GM12875 (cell line): ENCODE measurements around the gene HRH3.

ENCODE experiments used
- H3K4me3 ChIP-seq: one replicate; pipeline ENCODE4 v1.5.1; 2011; ENCODE audit warnings: low read depth, low read length, control low read depth
- CTCF ChIP-seq: IDR thresholded peaks from 2 replicates; pipeline ENCODE4 v1.5.1; 2011; ENCODE audit warnings: low read depth, mild to moderate bottlenecking, control low read depth, inconsistent platforms, low read length, moderate library complexity, borderline replicate concordance; ENCODE audit not compliant: insufficient read depth

The HRH3 gene

GRCh38 chr20:62208795-62209755 is 11.0 kb downstream of the HRH3 start:
- no peak overlapping the region for H3K4me3 ChIP-seq
- no peak for TF ChIP-seq CTCF

DNA sequence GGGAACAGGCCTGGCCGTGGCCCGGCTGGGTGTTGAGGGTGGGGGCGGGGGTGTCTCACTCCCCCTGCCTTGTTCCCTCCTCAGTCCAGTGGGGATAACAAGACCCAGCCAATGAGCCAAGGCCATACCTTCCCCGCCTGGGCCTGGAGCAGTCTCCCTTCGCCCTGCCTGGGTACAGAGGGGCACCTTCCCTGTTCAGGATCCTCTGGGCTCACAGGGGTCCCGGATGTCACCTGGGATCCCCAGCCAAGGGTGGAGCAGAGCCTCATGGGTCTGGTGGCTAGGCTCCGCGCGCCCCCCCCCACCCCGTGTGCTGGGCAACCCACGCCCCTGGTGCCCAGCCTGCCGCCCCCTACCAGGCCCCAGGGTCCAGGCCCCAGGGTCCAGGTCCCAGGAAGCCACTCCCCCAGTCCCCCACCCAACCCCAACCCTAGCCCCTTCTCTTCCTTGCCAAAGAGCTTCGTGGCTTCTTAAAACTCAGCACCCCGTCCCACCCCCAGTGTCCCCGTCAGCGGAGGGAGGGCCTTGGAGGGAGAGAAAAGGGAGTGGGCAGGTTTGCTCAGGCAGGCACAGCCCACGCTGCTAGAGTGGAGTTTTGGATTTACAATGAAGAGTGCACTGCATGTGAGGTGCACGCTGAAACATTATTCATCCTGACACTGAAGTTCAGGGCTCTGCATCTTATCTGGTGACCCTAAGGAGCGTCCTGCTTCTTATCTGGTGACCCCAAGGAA is 11.8 kb downstream of the HRH3 start:
- TF ChIP-seq CTCF = no peak
- no peak overlapping the region for H3K4me3 ChIP-seq

GRCh38 chr20:62206388-62206775 is 13.7 kb downstream of the HRH3 start:
- H3K4me3 ChIP-seq = no peak overlapping the region
- TF ChIP-seq CTCF = no peak

DNA sequence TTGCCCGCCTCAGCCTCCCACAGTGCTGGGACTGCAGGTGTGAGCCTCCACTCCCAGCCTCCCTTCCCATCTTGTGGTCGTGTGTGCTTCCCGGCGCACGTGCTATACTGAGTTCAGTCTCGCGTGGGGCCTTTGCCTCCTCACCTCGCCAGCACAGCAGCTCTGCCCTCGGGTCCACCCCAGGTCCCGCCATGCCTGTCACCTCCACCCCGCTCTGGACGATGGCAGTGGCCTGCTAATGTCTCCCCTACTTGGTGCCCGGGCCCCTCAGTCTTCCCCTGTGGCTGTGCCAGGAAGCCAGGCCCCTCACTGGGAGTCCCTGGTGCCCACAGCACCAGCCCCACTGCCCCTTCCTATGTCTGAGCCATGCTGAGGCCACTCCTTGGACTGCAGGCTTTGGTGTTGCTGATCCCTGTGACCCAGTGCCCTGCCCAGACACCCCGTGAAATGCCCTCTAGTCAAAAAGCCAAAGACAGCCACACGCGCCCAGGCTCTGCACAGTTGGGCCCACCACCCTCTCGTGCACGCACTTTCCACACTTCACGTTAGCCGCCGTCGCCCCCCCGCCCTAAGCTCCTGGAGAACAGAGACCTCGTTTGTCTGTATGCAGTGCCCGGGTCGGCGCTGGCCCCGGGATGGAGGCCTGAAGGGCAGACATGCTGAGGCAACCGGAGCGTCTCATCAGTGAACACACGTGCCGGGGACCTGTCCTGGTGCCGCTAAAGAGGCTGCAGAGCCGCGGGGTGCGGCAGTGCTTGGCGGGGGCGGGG is 14.3 kb downstream of the HRH3 start:
- TF ChIP-seq CTCF = no peak
- H3K4me3 ChIP-seq = no peak overlapping the region

DNA sequence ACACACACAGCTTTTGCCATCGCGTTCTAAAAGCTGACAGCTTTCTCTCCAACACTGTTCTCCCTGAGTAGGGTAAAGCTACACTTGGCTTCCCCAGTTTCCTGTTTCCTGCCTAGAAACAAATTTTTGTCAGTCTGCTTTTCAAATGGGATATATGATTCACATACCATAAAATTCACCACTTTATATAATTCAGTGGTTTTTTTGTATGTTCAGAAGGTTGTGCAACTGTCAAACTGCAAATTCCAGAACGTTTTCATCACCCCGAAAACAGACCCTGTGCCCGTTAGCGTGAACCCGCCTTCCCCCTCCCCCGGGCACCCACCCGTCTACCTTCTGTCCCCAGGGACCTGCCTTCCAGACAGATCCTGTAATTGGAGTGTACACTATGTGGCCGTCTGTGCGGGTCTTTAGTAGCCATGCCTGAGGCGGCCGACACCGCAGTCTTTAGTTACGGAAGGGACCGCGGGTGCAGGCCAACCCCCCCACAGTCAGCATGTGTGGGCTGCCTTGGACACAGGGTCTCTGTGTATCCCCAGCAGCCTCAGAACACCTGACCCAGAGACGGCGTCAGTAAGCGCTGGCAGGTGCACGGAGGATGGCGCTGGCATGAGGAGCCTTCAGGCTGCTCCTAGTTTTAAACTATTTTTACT is 16.6 kb downstream of the HRH3 start:
- no peak for TF ChIP-seq CTCF
- no peak overlapping the region for H3K4me3 ChIP-seq

DNA sequence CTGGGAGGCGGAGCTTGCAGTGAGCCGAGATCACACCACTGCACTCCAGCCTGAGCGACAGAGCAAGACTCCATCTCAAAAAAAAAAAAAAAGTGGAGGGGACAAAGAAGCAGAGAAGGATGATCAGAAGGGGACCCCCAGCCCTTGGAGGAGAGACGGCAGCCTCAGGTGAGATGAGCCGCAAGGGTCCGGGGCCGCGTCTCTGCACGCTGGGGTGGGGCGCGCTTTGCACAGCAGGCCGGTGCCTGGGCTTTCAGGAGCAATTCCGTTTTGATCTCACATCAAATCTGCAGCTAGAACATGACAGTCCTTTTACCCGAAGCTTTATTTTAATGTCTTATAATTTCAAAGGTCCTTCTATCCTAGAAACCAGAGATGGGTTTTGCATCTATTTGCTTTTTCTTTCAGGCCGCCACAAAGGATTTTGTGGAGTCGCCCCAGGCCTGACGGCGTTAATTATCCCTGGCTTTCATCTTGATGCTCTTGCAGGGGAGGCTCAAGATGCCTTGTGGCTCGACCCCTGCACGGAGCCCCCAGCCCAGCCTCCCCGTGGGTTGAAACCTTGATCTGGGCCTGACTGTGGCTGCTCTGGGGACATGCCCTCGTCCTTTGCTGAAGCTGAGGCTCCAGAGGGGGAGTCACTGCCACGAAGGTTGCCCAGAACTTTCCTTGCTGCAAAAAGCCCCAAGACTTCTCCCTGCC is 17.3 kb downstream of the HRH3 start:
- no peak for TF ChIP-seq CTCF
- no peak overlapping the region for H3K4me3 ChIP-seq
